BE2C (cell line): ENCODE results near the gene DNAJB8.

Source experiments
- DNase-seq: peaks from one replicate; pipeline ENCODE4 v3.0.0-alpha.2; 2020
- H3K27me3 ChIP-seq: fragments of 250-450 bp; sonication (Bioruptor Pico); 2 replicates; pipeline ENCODE4 v1.5.1; 2020; ENCODE audit warnings: mild to moderate bottlenecking
- H3K36me3 ChIP-seq: fragments of 250-450 bp; sonication (Bioruptor Pico); 2 replicates; pipeline ENCODE4 v1.5.1; 2020; ENCODE audit warnings: mild to moderate bottlenecking
- H3K4me1 ChIP-seq: fragments of 250-450 bp; sonication (Bioruptor Pico); 2 replicates; pipeline ENCODE4 v1.5.1; 2020
- H3K4me3 ChIP-seq: 2 replicates; pipeline ENCODE4 v1.5.1; 2011; ENCODE audit warnings: low read depth, low read length
- H3K9me3 ChIP-seq: fragments of 250-450 bp; sonication (Bioruptor Pico); 2 replicates; pipeline ENCODE4 v1.5.1; 2020
- CTCF ChIP-seq: IDR thresholded peaks from 2 replicates; pipeline ENCODE4 v1.5.1; 2012; ENCODE audit warnings: mild to moderate bottlenecking, low read depth, low read length

Gene DNAJB8

DNA sequence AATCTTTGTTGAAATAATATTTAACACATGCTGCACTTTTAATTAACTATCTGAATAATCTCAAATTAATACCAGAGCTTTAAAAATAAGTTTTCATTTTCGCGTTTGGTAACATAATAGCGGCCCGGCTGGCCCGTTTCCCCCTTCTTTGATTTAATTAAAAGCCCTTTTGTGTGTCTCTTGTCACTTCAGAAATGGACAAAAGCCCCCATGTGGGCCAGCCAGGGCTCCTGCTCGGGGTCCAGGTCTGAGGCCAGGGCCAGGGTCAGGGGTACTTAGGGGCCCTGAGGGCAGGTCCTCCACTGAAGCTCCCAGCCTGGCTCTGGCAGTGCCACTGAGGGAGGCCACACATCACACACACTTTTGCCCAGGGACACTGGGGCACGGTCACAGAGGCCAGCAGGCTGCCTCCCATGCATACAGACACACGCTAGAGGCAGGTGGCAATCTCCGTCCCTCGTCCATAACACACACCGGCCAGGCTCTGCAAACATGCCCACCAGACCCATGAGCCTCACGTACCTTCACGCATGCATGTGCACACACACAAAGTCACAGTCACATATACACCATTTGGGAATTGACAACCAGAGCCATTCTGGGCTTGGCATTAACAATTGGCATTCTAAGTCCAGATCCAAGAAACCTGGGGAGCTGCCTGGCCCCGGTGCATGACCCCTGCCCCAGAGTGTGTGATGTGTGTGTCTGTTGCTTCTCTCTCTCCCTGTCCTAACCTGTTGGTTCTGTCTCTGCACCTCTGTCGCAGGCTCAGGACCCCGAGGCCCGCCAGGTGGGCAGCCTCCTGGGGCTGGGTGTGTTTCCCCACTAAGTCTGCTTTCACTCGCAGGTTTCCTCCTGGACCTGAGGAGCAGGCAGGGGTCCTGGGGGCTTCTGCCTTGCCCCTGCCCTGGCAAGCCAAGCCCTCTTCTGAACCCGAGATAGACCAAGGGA is 38.5 kb downstream of the DNAJB8 start:
- Histone ChIP-seq H3K27me3 (no peaks in the 10 kb centered on the region), H3K4me1 (peaks cover 68% of the 10 kb centered on the region)
- TF ChIP-seq CTCF, result no peak

DNA sequence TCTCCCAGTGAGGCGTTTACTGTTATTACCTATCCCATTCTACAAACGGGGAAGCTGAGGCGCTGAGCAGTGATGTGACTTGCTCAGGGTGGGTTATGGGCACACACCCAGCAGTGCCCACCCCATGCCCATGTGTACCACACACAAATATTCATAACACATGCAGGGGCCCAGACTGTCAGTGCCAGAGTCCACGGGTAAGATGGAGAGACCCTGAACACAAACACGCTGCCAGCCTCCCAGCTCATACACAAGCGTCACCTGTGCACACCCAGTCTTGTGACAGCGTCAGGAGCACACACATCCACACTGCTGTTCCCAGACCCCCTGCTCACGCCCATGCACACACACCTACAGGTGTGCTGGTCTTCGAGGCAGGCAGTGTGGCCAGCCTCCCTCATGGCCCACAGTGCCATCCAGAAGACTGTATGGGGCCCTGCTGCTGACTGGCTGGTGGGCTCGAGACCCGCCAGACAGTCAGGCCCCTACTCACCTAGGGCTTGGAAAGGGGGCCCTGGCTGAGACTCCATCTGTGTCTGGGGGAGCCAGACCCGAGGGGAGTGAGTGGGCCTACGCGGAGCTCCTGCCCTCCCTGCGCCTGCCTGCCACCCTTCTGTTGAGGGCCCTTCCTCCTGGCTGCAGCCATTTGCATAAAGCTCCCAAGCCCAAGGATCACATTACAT is 39.4 kb downstream of the DNAJB8 start:
- no peak for TF ChIP-seq CTCF
- Histone ChIP-seq H3K9me3 (no peaks in the 10 kb centered on the region), H3K36me3 (no peaks in the 10 kb centered on the region), H3K4me3 (no peak overlapping the region), H3K4me1 (peaks cover 72% of the 10 kb centered on the region), H3K27me3 (no peaks in the 10 kb centered on the region)
- DNase-seq, result no peak

More for the DNA sequence above, 38.5 kb downstream of the DNAJB8 start:
- Histone ChIP-seq H3K36me3 (no peaks in the 10 kb centered on the region), H3K4me3 (no peak overlapping the region), H3K9me3 (no peaks in the 10 kb centered on the region)
- DNase-seq, result no peak

GRCh38 chr3:128426128-128426921 is 40.4 kb downstream of the DNAJB8 start:
- H3K4me3 ChIP-seq, result peak overlapping the region; percentile 37
- TF ChIP-seq CTCF, result peak; percentile 53
- no peaks in the 10 kb centered on the region for H3K36me3 ChIP-seq
- H3K9me3 ChIP-seq, result no peaks in the 10 kb centered on the region
- peaks cover 77% of the 10 kb centered on the region for H3K4me1 ChIP-seq
- peak; percentile 83 for DNase-seq
- H3K27me3 ChIP-seq, result no peaks in the 10 kb centered on the region

DNA sequence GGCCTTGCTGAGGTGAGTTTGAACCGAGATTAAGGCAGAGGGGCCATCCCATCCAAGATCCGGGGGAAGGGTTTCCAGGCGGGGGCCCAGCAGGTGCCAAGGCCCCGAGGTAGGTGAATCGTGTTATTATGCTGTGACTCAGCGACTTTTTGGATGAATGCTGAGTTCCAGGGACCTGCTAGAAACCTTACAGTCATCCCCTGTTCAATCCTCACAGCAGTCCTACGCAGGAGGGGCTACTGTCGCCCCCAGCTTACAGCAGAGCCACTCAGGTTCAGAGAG is 40.9 kb downstream of the DNAJB8 start:
- no peak overlapping the region; the same call in 1 of the 2 replicates for H3K4me3 ChIP-seq
- no peaks in the 10 kb centered on the region for H3K27me3 ChIP-seq
- no peak for DNase-seq
- peaks cover 82% of the 10 kb centered on the region for H3K4me1 ChIP-seq
- no peak for TF ChIP-seq CTCF
- no peaks in the 10 kb centered on the region for H3K9me3 ChIP-seq
- H3K36me3 ChIP-seq, result no peaks in the 10 kb centered on the region

- Histone ChIP-seq H3K4me3 (no peak overlapping the region), H3K36me3 (no peaks in the 10 kb centered on the region), H3K4me1 (peaks cover 83% of the 10 kb centered on the region), H3K9me3 (no peaks in the 10 kb centered on the region), H3K27me3 (no peaks in the 10 kb centered on the region)
- no peak for TF ChIP-seq CTCF
- DNase-seq, result no peak
Observed at GRCh38 chr3:128425142-128425845, 41.4 kb downstream of the DNAJB8 start.
